WTC11 (cell line): ENCODE measurements around the gene GTSE1. TPM values are rescaled to one million over a fixed set of nuclear protein-coding genes. Genes with fewer than 3 reads are reported as not detected.

Experiments
- total RNA-seq: library from RNA; stranded (reverse); gene quantifications from 3 replicates; pipeline ENCODE4 v1.2.3, GENCODE V29; 2021

Gene GTSE1
- total RNA-seq, 1 experiment from 2014 or later = 56.1 TPM

Other genes starting within 250 kb of the GTSE1 start
- gene PPARA, start 146.3 kb upstream of the GTSE1 start, total RNA-seq = 8.5 to 10.1 TPM (median 9.3 TPM) in 3 replicates
- gene CDPF1, start 46.6 kb upstream of the GTSE1 start, total RNA-seq = 11.3 to 11.7 TPM (median 11.5 TPM) in 3 replicates
- gene PKDREJ, start 33.5 kb upstream of the GTSE1 start, total RNA-seq = 0.02 to 0.07 TPM in 2 of 3 replicates, not detected in the other
- 20.7 to 29.2 TPM (median 27.5 TPM) in 3 replicates for gene TTC38, start 28.9 kb upstream of the GTSE1 start, total RNA-seq
- 62.4 to 103 TPM (median 64.6 TPM) in 3 replicates for gene TRMU, start 38.8 kb downstream of the GTSE1 start, total RNA-seq
- gene CELSR1, start 240.8 kb downstream of the GTSE1 start, total RNA-seq = 16.8 to 20.8 TPM (median 19.9 TPM) in 3 replicates